HepG2 (cell line): ENCODE measurements around the gene TRPV5. TPM values are rescaled to one million over a fixed set of nuclear protein-coding genes. Genes with fewer than 3 reads are reported as not detected.

Experiments used
- RELA ChIP-seq: sonication (generic); formaldehyde crosslinking; IDR thresholded peaks from 2 replicates; pipeline ENCODE4 v1.4.0; 2020; ENCODE audit warnings: missing genetic modification reagents
- polyA plus RNA-seq, 8 experiments: library from polyadenylated mRNA; depleted of rRNA in 3 of 8; stranded (reverse) in 7 of 8; unstranded in 1 of 8; fragments of >200 nt; fragmentation: Illumina TruSeq in 4 of 8; extraction: Trizol in 4 of 8; gene quantifications; 2 replicates each; pipeline versions ENCODE4 v1.2.1 to v1.2.3, GENCODE V29; 2011 to 2016; ENCODE audit warnings: low read depth in 4 of 8, missing spikeins in 1 of 8, mixed read lengths in 1 of 8; ENCODE audit not compliant: insufficient read depth in 1 of 8
- total RNA-seq, 5 experiments: library from RNA; depleted of rRNA; stranded (reverse); fragments of >200 nt; fragmentation: Illumina TruSeq; extraction: Trizol; gene quantifications; 2 replicates each; pipeline ENCODE4 v1.2.3, GENCODE V29; 2016; ENCODE audit warnings: low read depth in 1 of 5
- TF ChIP-seq, protein P1 (sequence below): sonication (generic); formaldehyde crosslinking; IDR thresholded peaks from 2 replicates; pipeline ENCODE4 v1.5.1; 2020; ENCODE audit warnings: mild to moderate bottlenecking, missing genetic modification reagents, borderline replicate concordance
- TF ChIP-seq, protein P2 (sequence below): sonication (generic); formaldehyde crosslinking; IDR thresholded peaks from 2 replicates; pipeline ENCODE4 v1.8.0; 2022; ENCODE audit warnings: mild to moderate bottlenecking, missing genetic modification reagents
- TF ChIP-seq, protein P3 (sequence below): sonication (generic); formaldehyde crosslinking; IDR thresholded peaks from 2 replicates; pipeline ENCODE4 v1.5.0; 2020; ENCODE audit warnings: missing genetic modification reagents
- TF ChIP-seq, protein P4 (sequence below): sonication (generic); formaldehyde crosslinking; IDR thresholded peaks from 2 replicates; pipeline ENCODE4 v1.4.0; 2020; ENCODE audit warnings: mild to moderate bottlenecking, missing genetic modification reagents, borderline replicate concordance
- TF ChIP-seq, protein P5 (sequence below): sonication (generic); formaldehyde crosslinking; IDR thresholded peaks from 2 replicates; pipeline ENCODE4 v1.4.0; 2020; ENCODE audit warnings: missing genetic modification reagents

TRPV5 gene
- total and polyA plus RNA-seq, 2 of the 13 experiments (the other 11 are each of a cell fraction or from before 2014, with no cell fraction given) = not detected

DNA sequence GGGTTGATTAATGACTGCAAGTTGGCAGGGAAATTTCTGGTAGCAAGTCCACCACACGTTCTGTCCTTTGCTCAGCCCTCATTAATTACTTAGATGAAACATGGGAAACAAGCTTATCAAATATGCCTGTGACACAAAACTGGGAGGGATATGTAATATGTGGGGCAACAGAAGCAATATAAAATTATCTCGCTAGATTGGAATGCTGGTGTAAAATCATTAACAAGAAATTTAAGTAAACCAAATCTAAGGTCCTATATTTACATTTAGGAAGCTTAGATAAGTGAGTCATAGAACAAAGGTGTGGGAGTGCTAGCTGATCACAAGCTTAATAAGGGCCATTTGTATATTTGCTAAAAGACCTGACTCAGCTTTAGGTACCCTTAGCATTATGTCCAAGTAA is 23.5 kb downstream of the TRPV5 start (continued):
- TF ChIP-seq, protein P1, sequence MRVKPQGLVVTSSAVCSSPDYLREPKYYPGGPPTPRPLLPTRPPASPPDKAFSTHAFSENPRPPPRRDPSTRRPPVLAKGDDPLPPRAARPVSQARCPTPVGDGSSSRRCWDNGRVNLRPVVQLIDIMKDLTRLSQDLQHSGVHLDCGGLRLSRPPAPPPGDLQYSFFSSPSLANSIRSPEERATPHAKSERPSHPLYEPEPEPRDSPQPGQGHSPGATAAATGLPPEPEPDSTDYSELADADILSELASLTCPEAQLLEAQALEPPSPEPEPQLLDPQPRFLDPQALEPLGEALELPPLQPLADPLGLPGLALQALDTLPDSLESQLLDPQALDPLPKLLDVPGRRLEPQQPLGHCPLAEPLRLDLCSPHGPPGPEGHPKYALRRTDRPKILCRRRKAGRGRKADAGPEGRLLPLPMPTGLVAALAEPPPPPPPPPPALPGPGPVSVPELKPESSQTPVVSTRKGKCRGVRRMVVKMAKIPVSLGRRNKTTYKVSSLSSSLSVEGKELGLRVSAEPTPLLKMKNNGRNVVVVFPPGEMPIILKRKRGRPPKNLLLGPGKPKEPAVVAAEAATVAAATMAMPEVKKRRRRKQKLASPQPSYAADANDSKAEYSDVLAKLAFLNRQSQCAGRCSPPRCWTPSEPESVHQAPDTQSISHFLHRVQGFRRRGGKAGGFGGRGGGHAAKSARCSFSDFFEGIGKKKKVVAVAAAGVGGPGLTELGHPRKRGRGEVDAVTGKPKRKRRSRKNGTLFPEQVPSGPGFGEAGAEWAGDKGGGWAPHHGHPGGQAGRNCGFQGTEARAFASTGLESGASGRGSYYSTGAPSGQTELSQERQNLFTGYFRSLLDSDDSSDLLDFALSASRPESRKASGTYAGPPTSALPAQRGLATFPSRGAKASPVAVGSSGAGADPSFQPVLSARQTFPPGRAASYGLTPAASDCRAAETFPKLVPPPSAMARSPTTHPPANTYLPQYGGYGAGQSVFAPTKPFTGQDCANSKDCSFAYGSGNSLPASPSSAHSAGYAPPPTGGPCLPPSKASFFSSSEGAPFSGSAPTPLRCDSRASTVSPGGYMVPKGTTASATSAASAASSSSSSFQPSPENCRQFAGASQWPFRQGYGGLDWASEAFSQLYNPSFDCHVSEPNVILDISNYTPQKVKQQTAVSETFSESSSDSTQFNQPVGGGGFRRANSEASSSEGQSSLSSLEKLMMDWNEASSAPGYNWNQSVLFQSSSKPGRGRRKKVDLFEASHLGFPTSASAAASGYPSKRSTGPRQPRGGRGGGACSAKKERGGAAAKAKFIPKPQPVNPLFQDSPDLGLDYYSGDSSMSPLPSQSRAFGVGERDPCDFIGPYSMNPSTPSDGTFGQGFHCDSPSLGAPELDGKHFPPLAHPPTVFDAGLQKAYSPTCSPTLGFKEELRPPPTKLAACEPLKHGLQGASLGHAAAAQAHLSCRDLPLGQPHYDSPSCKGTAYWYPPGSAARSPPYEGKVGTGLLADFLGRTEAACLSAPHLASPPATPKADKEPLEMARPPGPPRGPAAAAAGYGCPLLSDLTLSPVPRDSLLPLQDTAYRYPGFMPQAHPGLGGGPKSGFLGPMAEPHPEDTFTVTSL = no peak
- TF ChIP-seq RELA = no peak
- TF ChIP-seq, protein P2, sequence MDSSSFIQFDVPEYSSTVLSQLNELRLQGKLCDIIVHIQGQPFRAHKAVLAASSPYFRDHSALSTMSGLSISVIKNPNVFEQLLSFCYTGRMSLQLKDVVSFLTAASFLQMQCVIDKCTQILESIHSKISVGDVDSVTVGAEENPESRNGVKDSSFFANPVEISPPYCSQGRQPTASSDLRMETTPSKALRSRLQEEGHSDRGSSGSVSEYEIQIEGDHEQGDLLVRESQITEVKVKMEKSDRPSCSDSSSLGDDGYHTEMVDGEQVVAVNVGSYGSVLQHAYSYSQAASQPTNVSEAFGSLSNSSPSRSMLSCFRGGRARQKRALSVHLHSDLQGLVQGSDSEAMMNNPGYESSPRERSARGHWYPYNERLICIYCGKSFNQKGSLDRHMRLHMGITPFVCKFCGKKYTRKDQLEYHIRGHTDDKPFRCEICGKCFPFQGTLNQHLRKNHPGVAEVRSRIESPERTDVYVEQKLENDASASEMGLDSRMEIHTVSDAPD = no peak
- TF ChIP-seq, protein P3, sequence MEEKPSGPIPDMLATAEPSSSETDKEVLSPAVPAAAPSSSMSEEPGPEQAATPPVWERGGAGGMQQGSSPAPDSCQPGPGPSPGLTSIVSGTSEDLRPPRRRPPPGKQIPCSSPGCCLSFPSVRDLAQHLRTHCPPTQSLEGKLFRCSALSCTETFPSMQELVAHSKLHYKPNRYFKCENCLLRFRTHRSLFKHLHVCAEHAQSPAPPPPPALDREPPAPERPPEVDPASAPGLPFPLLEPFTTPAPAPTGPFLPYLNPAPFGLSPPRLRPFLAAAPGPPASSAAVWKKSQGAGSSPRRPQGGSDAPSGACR (CRISPR knock-in tag) = no peak
- TF ChIP-seq, protein P4, sequence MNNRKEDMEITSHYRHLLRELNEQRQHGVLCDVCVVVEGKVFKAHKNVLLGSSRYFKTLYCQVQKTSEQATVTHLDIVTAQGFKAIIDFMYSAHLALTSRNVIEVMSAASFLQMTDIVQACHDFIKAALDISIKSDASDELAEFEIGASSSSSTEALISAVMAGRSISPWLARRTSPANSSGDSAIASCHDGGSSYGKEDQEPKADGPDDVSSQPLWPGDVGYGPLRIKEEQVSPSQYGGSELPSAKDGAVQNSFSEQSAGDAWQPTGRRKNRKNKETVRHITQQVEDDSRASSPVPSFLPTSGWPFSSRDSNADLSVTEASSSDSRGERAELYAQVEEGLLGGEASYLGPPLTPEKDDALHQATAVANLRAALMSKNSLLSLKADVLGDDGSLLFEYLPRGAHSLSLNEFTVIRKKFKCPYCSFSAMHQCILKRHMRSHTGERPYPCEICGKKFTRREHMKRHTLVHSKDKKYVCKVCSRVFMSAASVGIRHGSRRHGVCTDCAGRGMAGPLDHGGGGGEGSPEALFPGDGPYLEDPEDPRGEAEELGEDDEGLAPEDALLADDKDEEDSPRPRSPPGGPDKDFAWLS (CRISPR knock-in tag) = no peak
- TF ChIP-seq, protein P5, sequence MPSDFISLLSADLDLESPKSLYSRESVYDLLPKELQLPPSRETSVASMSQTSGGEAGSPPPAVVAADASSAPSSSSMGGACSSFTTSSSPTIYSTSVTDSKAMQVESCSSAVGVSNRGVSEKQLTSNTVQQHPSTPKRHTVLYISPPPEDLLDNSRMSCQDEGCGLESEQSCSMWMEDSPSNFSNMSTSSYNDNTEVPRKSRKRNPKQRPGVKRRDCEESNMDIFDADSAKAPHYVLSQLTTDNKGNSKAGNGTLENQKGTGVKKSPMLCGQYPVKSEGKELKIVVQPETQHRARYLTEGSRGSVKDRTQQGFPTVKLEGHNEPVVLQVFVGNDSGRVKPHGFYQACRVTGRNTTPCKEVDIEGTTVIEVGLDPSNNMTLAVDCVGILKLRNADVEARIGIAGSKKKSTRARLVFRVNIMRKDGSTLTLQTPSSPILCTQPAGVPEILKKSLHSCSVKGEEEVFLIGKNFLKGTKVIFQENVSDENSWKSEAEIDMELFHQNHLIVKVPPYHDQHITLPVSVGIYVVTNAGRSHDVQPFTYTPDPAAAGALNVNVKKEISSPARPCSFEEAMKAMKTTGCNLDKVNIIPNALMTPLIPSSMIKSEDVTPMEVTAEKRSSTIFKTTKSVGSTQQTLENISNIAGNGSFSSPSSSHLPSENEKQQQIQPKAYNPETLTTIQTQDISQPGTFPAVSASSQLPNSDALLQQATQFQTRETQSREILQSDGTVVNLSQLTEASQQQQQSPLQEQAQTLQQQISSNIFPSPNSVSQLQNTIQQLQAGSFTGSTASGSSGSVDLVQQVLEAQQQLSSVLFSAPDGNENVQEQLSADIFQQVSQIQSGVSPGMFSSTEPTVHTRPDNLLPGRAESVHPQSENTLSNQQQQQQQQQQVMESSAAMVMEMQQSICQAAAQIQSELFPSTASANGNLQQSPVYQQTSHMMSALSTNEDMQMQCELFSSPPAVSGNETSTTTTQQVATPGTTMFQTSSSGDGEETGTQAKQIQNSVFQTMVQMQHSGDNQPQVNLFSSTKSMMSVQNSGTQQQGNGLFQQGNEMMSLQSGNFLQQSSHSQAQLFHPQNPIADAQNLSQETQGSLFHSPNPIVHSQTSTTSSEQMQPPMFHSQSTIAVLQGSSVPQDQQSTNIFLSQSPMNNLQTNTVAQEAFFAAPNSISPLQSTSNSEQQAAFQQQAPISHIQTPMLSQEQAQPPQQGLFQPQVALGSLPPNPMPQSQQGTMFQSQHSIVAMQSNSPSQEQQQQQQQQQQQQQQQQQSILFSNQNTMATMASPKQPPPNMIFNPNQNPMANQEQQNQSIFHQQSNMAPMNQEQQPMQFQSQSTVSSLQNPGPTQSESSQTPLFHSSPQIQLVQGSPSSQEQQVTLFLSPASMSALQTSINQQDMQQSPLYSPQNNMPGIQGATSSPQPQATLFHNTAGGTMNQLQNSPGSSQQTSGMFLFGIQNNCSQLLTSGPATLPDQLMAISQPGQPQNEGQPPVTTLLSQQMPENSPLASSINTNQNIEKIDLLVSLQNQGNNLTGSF (CRISPR knock-in tag) = no peak
- TF ChIP-seq, all 625 proteins: peak for 0
